ENCODE data around the gene ATP8B3. TPM values are rescaled to one million over a fixed set of nuclear protein-coding genes. Genes with fewer than 3 reads are reported as not detected.

The ATP8B3 gene
- total and polyA plus RNA-seq, 2 of the 13 experiments (the other 11 are each of a cell fraction or from before 2014, with no cell fraction given): 2.6 to 5.9 TPM

- TF ChIP-seq ZNF83 (CRISPR knock-in tag; IDR thresholded peaks at IDR 0.05; ENCODE audit: borderline replicate concordance): no peak; the same call in 1 of the 2 replicates
- no peak for TF ChIP-seq ZNF350 (CRISPR knock-in tag; IDR thresholded peaks at IDR 0.05; ENCODE audit: borderline replicate concordance, low read depth)
- TF ChIP-seq KDM2A (CRISPR knock-in tag; IDR thresholded peaks at IDR 0.05; ENCODE audit: borderline replicate concordance, low read depth): no peak
- TF ChIP-seq MTA3 (CRISPR knock-in tag; IDR thresholded peaks at IDR 0.05): no peak
- TF ChIP-seq ZNF333 (CRISPR knock-in tag; IDR thresholded peaks at IDR 0.05; ENCODE audit: borderline replicate concordance): no peak
- TF ChIP-seq ZFP62 (CRISPR knock-in tag; IDR thresholded peaks at IDR 0.05): no peak
- no peak for TF ChIP-seq ZNF619 (CRISPR knock-in tag; IDR thresholded peaks at IDR 0.05)
- TF ChIP-seq, protein P1, sequence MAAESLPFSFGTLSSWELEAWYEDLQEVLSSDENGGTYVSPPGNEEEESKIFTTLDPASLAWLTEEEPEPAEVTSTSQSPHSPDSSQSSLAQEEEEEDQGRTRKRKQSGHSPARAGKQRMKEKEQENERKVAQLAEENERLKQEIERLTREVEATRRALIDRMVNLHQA (CRISPR knock-in tag; IDR thresholded peaks at IDR 0.05): no peak
- no peak for TF ChIP-seq RAD51 (IDR thresholded peaks at IDR 0.05; ENCODE audit: borderline replicate concordance)
- TF ChIP-seq IRX3 (CRISPR knock-in tag; IDR thresholded peaks at IDR 0.05; ENCODE audit: borderline replicate concordance, low read depth): peak; percentile 38; the same call in 1 of the 2 replicates
- TF ChIP-seq HDAC1 (CRISPR knock-in tag; IDR thresholded peaks at IDR 0.05): peak; percentile 74
- TF ChIP-seq NFYB (CRISPR knock-in tag; IDR thresholded peaks at IDR 0.05): peak; percentile 68
- TF ChIP-seq, protein P2, sequence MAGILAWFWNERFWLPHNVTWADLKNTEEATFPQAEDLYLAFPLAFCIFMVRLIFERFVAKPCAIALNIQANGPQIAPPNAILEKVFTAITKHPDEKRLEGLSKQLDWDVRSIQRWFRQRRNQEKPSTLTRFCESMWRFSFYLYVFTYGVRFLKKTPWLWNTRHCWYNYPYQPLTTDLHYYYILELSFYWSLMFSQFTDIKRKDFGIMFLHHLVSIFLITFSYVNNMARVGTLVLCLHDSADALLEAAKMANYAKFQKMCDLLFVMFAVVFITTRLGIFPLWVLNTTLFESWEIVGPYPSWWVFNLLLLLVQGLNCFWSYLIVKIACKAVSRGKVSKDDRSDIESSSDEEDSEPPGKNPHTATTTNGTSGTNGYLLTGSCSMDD (CRISPR knock-in tag; IDR thresholded peaks at IDR 0.05): no peak
- TF ChIP-seq RFX5 (IDR thresholded peaks at IDR 0.05; ENCODE audit: low read depth, low read length): no peak
- TF ChIP-seq ZNF7 (CRISPR knock-in tag; IDR thresholded peaks at IDR 0.05): no peak
- TF ChIP-seq REXO4 (CRISPR knock-in tag; IDR thresholded peaks at IDR 0.05; ENCODE audit: borderline replicate concordance): no peak
- TF ChIP-seq EED (CRISPR knock-in tag; IDR thresholded peaks at IDR 0.05): no peak
- no peak for TF ChIP-seq GATA4 (IDR thresholded peaks at IDR 0.05; ENCODE audit: borderline replicate concordance, low read depth)
- TF ChIP-seq ZNF326 (CRISPR knock-in tag; IDR thresholded peaks at IDR 0.05; ENCODE audit: borderline replicate concordance): no peak
- TF ChIP-seq FOXA1 (IDR thresholded peaks at IDR 0.05): no peak
- no peak for TF ChIP-seq FOXA1 (CRISPR knock-in tag; IDR thresholded peaks at IDR 0.05)
- no peak for TF ChIP-seq HNRNPUL1 (IDR thresholded peaks at IDR 0.05; ENCODE audit: low read depth, low read length)
- no peak for TF ChIP-seq YY1 (IDR thresholded peaks at IDR 0.05; ENCODE audit: insufficient read depth, insufficient replicate concordance, low read depth, low read length)
- TF ChIP-seq JUNB (CRISPR knock-in tag; IDR thresholded peaks at IDR 0.05; ENCODE audit: borderline replicate concordance): no peak
- no peak for TF ChIP-seq PRPF4 (IDR thresholded peaks at IDR 0.05; ENCODE audit: low read depth, low read length, poor library complexity, severe bottlenecking)
- no peak for TF ChIP-seq ZNF44 (CRISPR knock-in tag; IDR thresholded peaks at IDR 0.05)
- no peak for TF ChIP-seq ZGPAT (CRISPR knock-in tag; IDR thresholded peaks at IDR 0.05)
- TF ChIP-seq ZNF674 (CRISPR knock-in tag; IDR thresholded peaks at IDR 0.05; ENCODE audit: low read depth): no peak
- peak; percentile 37; the same call in 1 of the 2 replicates for TF ChIP-seq E2F1 (CRISPR knock-in tag; IDR thresholded peaks at IDR 0.05)
Observed at GRCh38 chr19:1847684-1848398, 35.8 kb upstream of the ATP8B3 start (continued).
